LNCAP (cell line): Measurements from ENCODE around the gene ARL9.

Experiments used
- CTCF ChIP-seq: fragments of 450-650 bp; IDR thresholded peaks from 2 replicates; pipeline ENCODE4 v1.5.1; 2017; ENCODE audit warnings: mild to moderate bottlenecking

Gene ARL9

GRCh38 chr4:56467284-56468096 lies 38.1 kb upstream of the ARL9 start, which contains the start of gene SRP72:
TSS of gene SRP72 (plus strand) at chr4:56467617. CDS start at chr4:56467636, 19 bp downstream.
- TF ChIP-seq CTCF = no peak

GRCh38 chr4:56468097-56468422 lies 37.5 kb upstream of the ARL9 start:
- TF ChIP-seq CTCF = no peak

- TF ChIP-seq CTCF = no peak
Measured at GRCh38 chr4:56469489-56470210, 35.9 kb upstream of the ARL9 start.

GRCh38 chr4:56475917-56476316 lies 29.7 kb upstream of the ARL9 start:
- TF ChIP-seq CTCF = no peak

GRCh38 chr4:56477192-56477702 lies 28.3 kb upstream of the ARL9 start:
- no peak for TF ChIP-seq CTCF

- no peak for TF ChIP-seq CTCF
Measured at GRCh38 chr4:56480691-56481090, 24.9 kb upstream of the ARL9 start.

- no peak for TF ChIP-seq CTCF
Measured at GRCh38 chr4:56496241-56496640, 9.3 kb upstream of the ARL9 start.
